GM18520 (cell line): ENCODE measurements around the gene CADM3.

Experiments used
- ATAC-seq: cut with Tn5 transposase; IDR thresholded peaks from one replicate; pipeline ENCODE4 v1.9.1; 2021; ENCODE audit not compliant: unreplicated experiment

The CADM3 gene

GRCh38 chr1:159172614-159173291 lies 1.3 kb downstream of the CADM3 start:
- no peak for ATAC-seq

DNA sequence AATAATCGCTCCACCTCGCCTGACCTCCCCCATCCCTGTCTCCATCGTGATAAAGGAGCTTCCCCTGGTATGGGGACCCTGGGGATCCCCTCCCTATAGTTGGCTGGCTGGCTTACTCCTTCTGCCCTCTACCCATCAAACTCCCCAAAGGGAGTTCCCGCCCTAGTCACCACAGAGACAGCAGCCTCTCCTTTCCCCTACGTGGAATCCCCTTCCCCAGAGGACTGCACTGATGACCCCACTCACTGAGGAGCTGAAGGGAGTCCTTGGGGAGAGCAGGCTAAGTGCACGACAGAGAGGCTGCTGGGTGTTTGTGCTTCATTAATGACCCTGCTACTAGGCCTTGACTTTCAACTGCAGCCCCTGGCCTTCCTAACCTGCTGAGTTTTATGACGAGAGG lies 1.9 kb downstream of the CADM3 start:
- ATAC-seq = no peak

GRCh38 chr1:159175571-159175970 lies 4.2 kb downstream of the CADM3 start:
- no peak for ATAC-seq

DNA sequence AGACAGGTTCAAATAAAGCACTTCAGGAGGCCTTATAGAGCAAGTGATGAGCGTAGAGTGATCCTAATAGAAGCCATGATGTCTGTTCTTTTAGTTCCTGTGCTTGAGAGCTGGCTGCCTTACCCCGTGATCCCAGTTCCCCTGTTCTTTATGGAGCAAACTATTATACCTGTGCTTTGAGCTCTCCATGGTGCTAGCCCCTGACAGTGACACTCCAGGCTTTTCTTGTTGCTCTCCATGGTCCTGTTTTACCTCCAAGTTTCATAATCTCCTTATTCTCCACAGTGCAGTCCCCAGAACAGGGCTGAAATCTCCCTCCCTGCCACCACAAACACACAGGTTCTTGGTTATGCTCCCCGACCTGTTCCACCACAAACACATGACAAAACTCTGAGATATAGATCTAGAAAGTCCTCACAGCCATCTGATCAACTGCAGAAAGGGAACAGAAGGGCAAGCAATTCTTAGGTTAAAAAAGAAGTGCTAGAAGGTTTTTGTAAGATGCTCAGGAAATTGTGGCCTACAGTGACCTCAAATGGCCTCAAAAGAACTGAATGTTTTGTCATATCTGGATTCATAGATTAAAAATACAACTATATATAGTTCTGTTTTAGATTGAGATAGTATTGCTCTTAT lies 6.0 kb downstream of the CADM3 start:
- ATAC-seq = no peak

DNA sequence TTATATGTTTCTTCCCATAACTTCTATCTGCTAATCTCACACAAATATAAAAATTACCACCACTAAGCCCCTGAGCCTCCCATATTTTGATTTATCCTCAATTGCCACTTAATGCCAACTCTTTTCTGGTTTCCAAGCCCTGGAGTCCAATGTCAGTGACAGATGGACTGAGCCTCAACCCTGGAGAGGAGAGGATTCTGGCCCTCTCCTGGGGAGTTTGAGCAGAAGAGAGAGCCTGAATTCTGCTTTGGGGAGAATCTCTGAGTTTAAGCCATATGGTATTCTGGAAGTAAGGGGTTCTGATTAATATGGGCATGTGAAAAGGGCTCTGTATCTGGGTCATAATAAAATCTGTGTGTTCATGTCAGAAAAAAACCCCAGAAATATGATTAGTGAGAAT lies 8.5 kb downstream of the CADM3 start:
- no peak for ATAC-seq

DNA sequence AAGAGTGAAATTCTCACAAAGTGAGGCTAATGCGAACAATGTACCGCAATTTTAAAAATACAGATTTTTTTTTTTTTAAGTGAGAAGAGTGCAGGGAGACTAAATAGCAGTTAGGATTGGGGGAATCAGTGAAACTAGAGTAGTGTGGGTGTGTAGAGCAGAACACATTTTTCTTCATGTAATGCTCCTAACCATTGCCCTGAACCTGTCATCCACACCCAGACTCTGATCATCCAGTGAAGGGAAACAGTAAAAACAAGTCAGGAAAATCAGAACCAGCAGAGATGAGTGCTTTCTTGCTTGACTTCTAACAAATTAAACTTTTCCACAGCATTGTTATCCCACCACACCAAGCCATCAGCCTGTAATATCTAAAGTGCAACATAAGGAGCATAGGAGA lies 9.1 kb downstream of the CADM3 start:
- no peak for ATAC-seq

DNA sequence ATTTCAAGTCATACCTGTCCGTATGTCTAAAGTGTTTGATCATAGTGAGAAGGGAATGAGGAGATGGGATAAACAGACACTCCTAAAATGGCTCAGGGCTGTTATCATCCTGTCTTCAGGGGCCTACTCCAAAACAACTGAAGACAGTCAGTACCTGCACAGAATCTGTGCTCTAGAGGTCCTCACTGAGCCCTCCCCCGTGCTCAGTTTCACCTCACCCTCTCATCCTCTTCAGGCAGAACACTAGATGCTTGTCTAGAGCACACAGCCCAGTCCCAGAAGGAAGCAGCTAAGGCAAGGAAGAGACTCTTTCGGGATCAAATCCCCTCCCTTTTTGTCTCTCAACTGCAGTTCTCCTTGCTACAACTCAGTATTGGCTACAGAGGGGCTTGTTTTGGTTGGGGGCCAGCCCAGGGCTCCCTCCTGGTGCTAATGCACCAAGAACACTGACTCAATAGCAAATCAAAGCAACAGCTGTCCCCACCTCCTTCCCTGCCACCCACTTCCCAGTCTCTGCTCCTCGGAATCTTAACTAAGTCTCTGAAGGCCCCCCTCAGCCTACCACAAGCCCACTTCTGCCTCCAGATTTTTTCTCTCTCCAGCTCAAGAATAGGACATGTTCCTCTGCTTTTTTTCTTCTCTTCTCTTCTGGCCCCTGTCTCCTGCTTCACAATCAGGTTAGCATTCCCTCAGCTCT lies 10.1 kb downstream of the CADM3 start:
- no peak for ATAC-seq

DNA sequence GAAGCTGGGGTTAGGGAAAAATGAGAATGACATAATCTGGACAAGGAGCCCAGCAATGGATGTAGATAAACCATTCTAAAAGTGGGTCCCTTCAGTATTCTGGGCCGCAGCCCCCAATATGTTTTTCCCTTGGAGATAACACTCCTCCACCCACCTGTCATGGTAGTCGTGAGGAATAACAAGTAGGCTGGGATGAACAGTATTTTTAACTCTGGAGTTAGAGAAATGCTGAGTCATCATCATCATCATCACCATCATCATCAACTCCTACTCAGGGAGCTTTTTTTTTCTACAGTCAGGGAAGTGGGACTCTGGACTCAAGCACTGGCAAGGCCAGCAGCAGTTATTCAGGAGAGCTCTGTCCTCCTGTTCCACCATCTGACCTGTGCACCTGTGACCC lies 12.8 kb downstream of the CADM3 start:
- no peak for ATAC-seq

DNA sequence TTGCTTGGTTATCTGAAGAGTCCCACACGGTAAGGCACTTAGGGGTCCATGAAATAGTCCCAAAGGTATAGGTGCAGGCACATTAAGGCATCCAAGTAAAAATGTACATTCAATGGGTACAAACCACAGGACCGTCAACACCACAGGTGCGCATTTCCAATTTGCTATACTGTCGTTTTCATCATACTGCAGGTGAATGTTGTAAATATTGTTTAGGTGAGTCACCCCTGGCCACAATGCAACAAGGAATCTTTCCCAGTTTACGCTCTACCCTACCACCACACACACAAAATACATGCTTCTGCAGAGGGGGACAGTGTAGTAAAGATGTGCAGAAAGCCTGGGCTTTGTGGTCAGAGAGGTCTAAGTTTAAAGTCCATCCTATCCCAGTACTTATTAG lies 13.7 kb downstream of the CADM3 start:
- ATAC-seq = no peak

DNA sequence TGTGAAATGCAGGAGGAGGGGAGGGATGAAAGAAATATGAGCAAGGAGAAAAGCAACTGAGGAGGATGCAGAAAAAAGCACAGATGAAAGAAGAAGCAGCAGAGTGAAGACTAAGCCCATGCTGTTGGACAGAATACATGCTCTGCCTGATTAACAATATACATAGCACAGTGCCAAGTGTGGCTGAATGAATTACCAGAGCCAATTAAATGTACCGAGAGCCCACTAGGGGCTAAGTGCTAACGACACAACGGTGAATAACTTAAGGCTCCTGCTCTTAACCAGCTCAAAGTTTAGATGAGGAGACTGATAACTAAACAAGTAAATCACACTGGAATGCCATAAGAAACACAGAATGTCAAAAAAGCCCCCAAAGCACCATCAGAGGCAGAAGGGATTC lies 15.6 kb downstream of the CADM3 start:
- ATAC-seq = no peak

DNA sequence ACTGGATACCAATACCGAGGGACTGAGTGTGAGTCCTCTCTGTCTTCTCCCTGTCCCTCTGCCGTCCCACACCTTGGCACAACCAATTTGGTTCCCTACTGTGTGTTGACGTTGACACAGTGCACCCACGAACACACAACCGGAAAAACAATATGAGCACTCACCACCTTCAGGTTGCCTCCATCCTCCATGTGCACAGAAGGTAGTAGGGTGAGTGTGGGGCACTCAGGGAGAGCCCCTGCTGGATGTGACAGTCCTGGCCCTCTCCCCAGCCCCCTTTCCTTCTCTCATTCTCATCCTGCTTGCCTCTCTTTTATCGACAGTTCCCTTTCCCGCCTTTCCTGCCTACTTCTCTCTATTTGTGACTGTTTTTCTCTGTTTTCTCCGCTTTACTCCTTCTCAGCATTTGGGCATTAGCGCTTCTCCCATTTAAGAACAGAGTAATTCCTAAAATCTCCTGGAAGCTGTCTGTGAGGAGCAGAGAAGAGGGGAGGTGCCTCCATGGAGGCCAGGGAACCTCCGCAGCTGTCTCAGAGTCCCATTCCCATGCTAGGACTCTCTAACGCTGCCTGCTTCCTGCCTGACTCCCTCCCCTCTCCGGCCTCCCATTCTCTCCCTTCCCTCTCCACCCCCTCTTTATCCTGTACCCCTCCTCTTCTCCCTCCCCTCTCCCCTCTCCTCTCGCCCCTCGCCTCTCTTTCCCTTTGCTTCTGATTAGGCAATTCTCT lies 16.4 kb downstream of the CADM3 start:
- no peak for ATAC-seq

GRCh38 chr1:159188375-159188788 lies 17.0 kb downstream of the CADM3 start:
- no peak for ATAC-seq

- ATAC-seq = no peak
Measured at GRCh38 chr1:159190441-159190840, 19.0 kb downstream of the CADM3 start.

- no peak for ATAC-seq
Measured at GRCh38 chr1:159196543-159196942, 25.1 kb downstream of the CADM3 start.

GRCh38 chr1:159197561-159198557 lies 26.4 kb downstream of the CADM3 start:
- no peak for ATAC-seq

GRCh38 chr1:159199901-159200300 lies 28.5 kb downstream of the CADM3 start:
- no peak for ATAC-seq

- no peak for ATAC-seq
Measured at GRCh38 chr1:159200769-159201168, 29.4 kb downstream of the CADM3 start.

GRCh38 chr1:159201642-159202041 lies 30.2 kb downstream of the CADM3 start:
- no peak for ATAC-seq

DNA sequence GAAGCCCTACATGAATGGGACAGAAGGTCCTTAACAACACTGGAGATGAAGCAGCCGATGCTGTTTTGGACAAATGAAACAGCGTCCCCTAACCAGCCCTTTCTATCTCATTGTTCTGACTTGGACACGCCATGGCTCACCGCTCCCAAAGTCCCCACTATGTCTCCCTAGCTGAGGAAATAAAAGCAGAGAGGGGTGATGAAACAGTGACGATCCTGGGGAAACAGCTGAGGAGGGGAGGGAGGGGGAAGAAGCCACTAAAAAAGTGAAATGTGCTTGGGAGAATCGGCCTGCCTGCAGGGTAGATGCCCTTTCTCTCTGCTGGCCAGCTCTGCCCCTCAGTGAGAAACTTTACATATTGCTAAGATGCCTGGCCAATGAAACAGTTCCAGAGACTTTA lies 32.2 kb downstream of the CADM3 start:
- ATAC-seq = no peak
